DND-41 (cell line): ENCODE data around the gene XXYLT1.

ENCODE experiments used
- ATAC-seq: fragments of 200-7000 bp; cut with Tn5 transposase; 3 replicates; pipeline ENCODE4 v1.9.1; 2021; ENCODE audit warnings: low read depth; ENCODE audit not compliant: insufficient read depth
- DNase-seq: peaks from one replicate; pipeline ENCODE4 v3.0.0-alpha.2; 2020
- H2AFZ ChIP-seq: 2 replicates; pipeline ENCODE4 v1.6.0; 2012; ENCODE audit warnings: low read depth, low read length
- H3K27ac ChIP-seq: 2 replicates; pipeline ENCODE4 v1.5.1; 2012; ENCODE audit warnings: low read length, inconsistent platforms
- H3K27me3 ChIP-seq: fragments of 200-600 bp; sonication (generic); 2 replicates; pipeline ENCODE4 v1.6.0; 2012; ENCODE audit warnings: low read length, mild to moderate bottlenecking, inconsistent platforms; ENCODE audit not compliant: insufficient read depth, poor library complexity
- H3K36me3 ChIP-seq: 2 replicates; pipeline ENCODE4 v1.5.1; 2012; ENCODE audit warnings: low read length, inconsistent platforms; ENCODE audit not compliant: insufficient read depth
- H3K4me1 ChIP-seq: 2 replicates; pipeline ENCODE4 v1.5.1; 2012; ENCODE audit warnings: mild to moderate bottlenecking, low read length; ENCODE audit not compliant: insufficient read depth
- H3K4me2 ChIP-seq: 2 replicates; pipeline ENCODE4 v1.6.0; 2012; ENCODE audit warnings: mild to moderate bottlenecking, moderate library complexity, low read length, inconsistent platforms; ENCODE audit not compliant: insufficient read depth
- H3K4me3 ChIP-seq, 2 experiments: fragments of 200-600 bp in 1 of 2; shearing (Covaris generic) in 1 of 2; 2 replicates each; pipeline ENCODE4 v1.5.1; 2012 to 2016; ENCODE audit warnings: inconsistent platforms in 2 of 2, low read length in 2 of 2, mild to moderate bottlenecking in 2 of 2, low read depth in 1 of 2, moderate library complexity in 1 of 2
- H3K79me2 ChIP-seq: 2 replicates; pipeline ENCODE4 v1.6.0; 2012; ENCODE audit warnings: low read length, inconsistent platforms; ENCODE audit not compliant: insufficient read depth
- H3K9ac ChIP-seq: 2 replicates; pipeline ENCODE4 v1.6.0; 2012; ENCODE audit warnings: low read depth, mild to moderate bottlenecking, inconsistent platforms, low read length, moderate library complexity
- H3K9me3 ChIP-seq: 2 replicates; pipeline ENCODE4 v1.5.1; 2012; ENCODE audit warnings: low read length, moderate library complexity, mild to moderate bottlenecking, inconsistent platforms; ENCODE audit not compliant: insufficient read depth, severe bottlenecking
- H4K20me1 ChIP-seq: 2 replicates; pipeline ENCODE4 v1.6.0; 2012; ENCODE audit warnings: low read length; ENCODE audit not compliant: insufficient read depth
- EZH2 ChIP-seq: IDR thresholded peaks from 3 replicates; pipeline ENCODE4 v1.6.1; 2012; ENCODE audit warnings: borderline replicate concordance, low read depth, mild to moderate bottlenecking, moderate library complexity, low read length, inconsistent platforms; ENCODE audit not compliant: severe bottlenecking
- TF ChIP-seq, protein P1 (sequence below): IDR thresholded peaks from 2 replicates; pipeline ENCODE4 v1.5.1; 2012; ENCODE audit warnings: borderline replicate concordance, low read length, moderate library complexity, mild to moderate bottlenecking; ENCODE audit not compliant: poor library complexity, severe bottlenecking; ENCODE audit errors: extremely low read depth

XXYLT1 gene

DNA sequence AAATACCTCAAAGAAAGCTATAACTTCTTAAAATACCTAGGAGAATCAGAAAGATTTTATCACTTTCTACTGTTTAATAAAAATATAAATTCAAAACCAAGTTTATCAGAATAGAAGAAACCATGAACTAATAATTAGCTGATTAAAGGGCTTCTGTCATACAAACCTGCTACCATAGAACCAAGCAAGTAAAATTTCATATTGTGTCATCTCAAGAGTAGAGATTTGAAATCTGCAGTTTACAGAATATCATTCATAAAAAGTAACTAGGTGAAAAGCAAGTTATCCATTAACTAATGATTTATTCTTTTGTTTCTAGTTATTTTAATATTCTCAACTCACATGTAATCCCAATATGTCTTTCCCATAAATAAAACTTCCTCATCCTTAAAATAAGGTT lies 36.8 kb upstream of the XXYLT1 start:
- Histone ChIP-seq H3K4me3 (no peak overlapping the region), H3K36me3 (peaks cover 14% of the 10 kb centered on the region), H2AFZ (no peak overlapping the region), H4K20me1 (no peaks in the 10 kb centered on the region), H3K9me3 (no peaks in the 10 kb centered on the region), H3K4me2 (no peak overlapping the region), H3K27ac (no peak overlapping the region), H3K4me1 (no peaks in the 10 kb centered on the region), H3K79me2 (no peaks in the 10 kb centered on the region), H3K27me3 (no peaks in the 10 kb centered on the region), H3K9ac (no peak overlapping the region)
- ATAC-seq (no peak), DNase-seq (no peak)
- TF ChIP-seq EZH2 = no peak
- TF ChIP-seq, protein P1, sequence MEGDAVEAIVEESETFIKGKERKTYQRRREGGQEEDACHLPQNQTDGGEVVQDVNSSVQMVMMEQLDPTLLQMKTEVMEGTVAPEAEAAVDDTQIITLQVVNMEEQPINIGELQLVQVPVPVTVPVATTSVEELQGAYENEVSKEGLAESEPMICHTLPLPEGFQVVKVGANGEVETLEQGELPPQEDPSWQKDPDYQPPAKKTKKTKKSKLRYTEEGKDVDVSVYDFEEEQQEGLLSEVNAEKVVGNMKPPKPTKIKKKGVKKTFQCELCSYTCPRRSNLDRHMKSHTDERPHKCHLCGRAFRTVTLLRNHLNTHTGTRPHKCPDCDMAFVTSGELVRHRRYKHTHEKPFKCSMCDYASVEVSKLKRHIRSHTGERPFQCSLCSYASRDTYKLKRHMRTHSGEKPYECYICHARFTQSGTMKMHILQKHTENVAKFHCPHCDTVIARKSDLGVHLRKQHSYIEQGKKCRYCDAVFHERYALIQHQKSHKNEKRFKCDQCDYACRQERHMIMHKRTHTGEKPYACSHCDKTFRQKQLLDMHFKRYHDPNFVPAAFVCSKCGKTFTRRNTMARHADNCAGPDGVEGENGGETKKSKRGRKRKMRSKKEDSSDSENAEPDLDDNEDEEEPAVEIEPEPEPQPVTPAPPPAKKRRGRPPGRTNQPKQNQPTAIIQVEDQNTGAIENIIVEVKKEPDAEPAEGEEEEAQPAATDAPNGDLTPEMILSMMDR = no peak

DNA sequence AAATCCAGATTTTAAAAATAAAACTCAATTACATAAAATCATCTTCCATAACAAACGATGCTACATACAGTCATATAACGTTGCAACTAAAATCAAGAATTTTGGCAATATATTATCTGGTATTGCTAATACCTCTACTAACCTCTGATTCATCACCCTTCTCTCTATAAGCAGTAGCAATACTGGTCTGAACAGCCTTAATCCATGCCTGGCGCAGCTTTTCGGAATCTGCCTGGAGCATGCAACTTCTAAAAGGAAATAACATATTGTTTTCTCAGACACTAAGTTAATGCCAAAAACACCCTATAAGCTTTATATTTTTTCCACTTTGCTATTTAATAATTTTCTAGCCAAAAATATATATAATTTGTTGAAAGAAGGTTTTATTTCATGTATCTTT lies 35.4 kb upstream of the XXYLT1 start:
- peaks cover 19% of the 10 kb centered on the region for H3K36me3 ChIP-seq
- no peaks in the 10 kb centered on the region for H3K27me3 ChIP-seq
- H3K4me2 ChIP-seq = no peak overlapping the region
- no peak overlapping the region for H3K4me3 ChIP-seq
- ATAC-seq (no peak), DNase-seq (no peak)
- no peaks in the 10 kb centered on the region for H3K79me2 ChIP-seq
- H4K20me1 ChIP-seq = no peaks in the 10 kb centered on the region
- TF ChIP-seq, protein P1 = no peak
- no peak for TF ChIP-seq EZH2
- H3K27ac ChIP-seq = no peak overlapping the region
- H3K9ac ChIP-seq = no peak overlapping the region
- H2AFZ ChIP-seq = no peak overlapping the region
- no peaks in the 10 kb centered on the region for H3K4me1 ChIP-seq
- no peaks in the 10 kb centered on the region for H3K9me3 ChIP-seq

DNA sequence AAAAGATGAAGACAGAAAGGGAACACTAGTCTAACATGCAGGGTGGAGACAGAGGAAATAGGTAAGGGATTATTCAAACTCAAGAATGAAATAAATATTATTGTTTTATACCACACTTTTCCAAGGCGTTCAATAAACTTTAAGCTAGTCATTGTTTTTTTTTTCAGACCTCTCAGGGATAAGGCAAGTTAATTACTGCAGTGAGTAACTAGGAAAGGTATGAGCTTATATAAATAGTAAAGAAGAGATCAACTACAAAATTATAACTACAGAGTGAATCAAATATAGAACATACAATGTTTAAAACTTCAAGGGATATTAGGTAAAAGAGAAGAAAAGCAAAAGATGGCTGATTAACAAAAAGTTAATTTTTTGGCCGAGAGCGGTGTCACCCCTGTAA lies 31.5 kb upstream of the XXYLT1 start:
- H3K9ac ChIP-seq = no peak overlapping the region
- peaks cover 26% of the 10 kb centered on the region for H3K36me3 ChIP-seq
- no peaks in the 10 kb centered on the region for H3K9me3 ChIP-seq
- H3K79me2 ChIP-seq = no peaks in the 10 kb centered on the region
- no peaks in the 10 kb centered on the region for H3K4me1 ChIP-seq
- ATAC-seq = no peak
- no peak overlapping the region for H3K4me2 ChIP-seq
- no peak for TF ChIP-seq EZH2
- TF ChIP-seq, protein P1 = no peak
- H3K27ac ChIP-seq = no peak overlapping the region
- H3K4me3 ChIP-seq = no peak overlapping the region
- H4K20me1 ChIP-seq = no peaks in the 10 kb centered on the region
- no peaks in the 10 kb centered on the region for H3K27me3 ChIP-seq
- no peak for DNase-seq
- no peak overlapping the region for H2AFZ ChIP-seq

DNA sequence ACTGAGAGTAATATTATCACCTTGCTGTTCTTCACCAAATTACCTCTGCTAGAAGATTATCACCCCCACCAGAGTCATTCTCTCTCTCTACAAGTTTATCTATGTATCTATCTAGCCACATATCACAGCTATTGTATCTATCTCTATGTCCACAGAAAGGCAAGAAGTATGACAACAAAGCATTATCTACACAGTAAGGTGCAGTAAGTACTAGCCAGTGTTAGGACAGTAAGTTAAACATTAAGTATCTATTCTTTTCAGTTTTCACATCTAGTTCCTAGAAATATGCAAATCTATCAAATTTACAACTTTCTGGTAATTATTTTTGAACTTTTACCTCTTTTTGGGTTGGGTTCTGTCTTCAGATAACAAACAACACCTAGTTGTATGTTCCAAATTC lies 26.5 kb upstream of the XXYLT1 start:
- Histone ChIP-seq H3K27me3 (no peaks in the 10 kb centered on the region), H3K36me3 (peaks cover 32% of the 10 kb centered on the region)
- TF ChIP-seq, protein P1 = no peak
- no peak for TF ChIP-seq EZH2

More for the DNA sequence above, 26.5 kb upstream of the XXYLT1 start:
- DNase-seq = no peak
- no peak overlapping the region for H3K4me3 ChIP-seq
- no peak overlapping the region for H2AFZ ChIP-seq
- H3K27ac ChIP-seq = no peak overlapping the region
- no peaks in the 10 kb centered on the region for H4K20me1 ChIP-seq
- no peak overlapping the region for H3K4me2 ChIP-seq
- H3K9me3 ChIP-seq = no peaks in the 10 kb centered on the region
- H3K9ac ChIP-seq = no peak overlapping the region
- no peak for ATAC-seq
- no peaks in the 10 kb centered on the region for H3K79me2 ChIP-seq
- no peaks in the 10 kb centered on the region for H3K4me1 ChIP-seq
